Measurements from ENCODE around the gene TXLNG. TPM values are rescaled to one million over a fixed set of nuclear protein-coding genes. Genes with fewer than 3 reads are reported as not detected.

TXLNG gene
- total RNA-seq, 4 donors from 2014 or later = 7.0 to 10.8 (median 8.9) TPM

GRCh38 chrX:16834806-16835205 is 48.5 kb downstream of the TXLNG start:
- intact Hi-C loops (cut with DNase I; ENCODE audit: low total_unique reads) = no loop called here
- no peak for TF ChIP-seq POLR2A (IDR thresholded peaks at IDR 0.05)
- TF ChIP-seq CTCF (IDR thresholded peaks at IDR 0.05) = no peak
- WGBS, 2 donors = 85 to 89% methylated on average over 6 of the region's 6 CpGs
- DNase-seq (ENCODE audit: low spot score in 2 of 2) = no peak
- H3K4me3 ChIP-seq (ENCODE audit: low read depth, poor library complexity, severe bottlenecking) = no peak overlapping the region

- intact Hi-C loops (cut with DNase I; ENCODE audit: low total_unique reads) = no loop called here
Observed at GRCh38 chrX:16836371-16836770, 50.1 kb downstream of the TXLNG start.

GRCh38 chrX:16838202-16839066 is 52.2 kb downstream of the TXLNG start:
- intact Hi-C loops (cut with DNase I; ENCODE audit: low total_unique reads) = no loop called here

More at GRCh38 chrX:16836371-16836770, 50.1 kb downstream of the TXLNG start:
- no peak overlapping the region for H3K4me3 ChIP-seq (ENCODE audit: low read depth, poor library complexity, severe bottlenecking)
- WGBS, 2 donors = 79 to 87% methylated on average over 8 to 9 of the region's 9 CpGs
- no peak for DNase-seq (ENCODE audit: low spot score in 2 of 2)
- no peak for TF ChIP-seq CTCF (IDR thresholded peaks at IDR 0.05)
- no peak for TF ChIP-seq POLR2A (IDR thresholded peaks at IDR 0.05)

GRCh38 chrX:16839219-16839851 is 53.1 kb downstream of the TXLNG start:
- intact Hi-C loops (cut with DNase I; ENCODE audit: low total_unique reads) = no loop called here
- TF ChIP-seq POLR2A (IDR thresholded peaks at IDR 0.05) = no peak
- no peak for TF ChIP-seq CTCF (IDR thresholded peaks at IDR 0.05)
- 87 to 95% methylated on average over 5 of the region's 5 CpGs for WGBS, 2 donors
- H3K4me3 ChIP-seq (ENCODE audit: low read depth, poor library complexity, severe bottlenecking) = no peak overlapping the region
- DNase-seq (ENCODE audit: low spot score in 2 of 2) = no peak

More at GRCh38 chrX:16838202-16839066, 52.2 kb downstream of the TXLNG start:
- no peak overlapping the region for H3K4me3 ChIP-seq (ENCODE audit: low read depth, poor library complexity, severe bottlenecking)
- no peak for DNase-seq (ENCODE audit: low spot score in 2 of 2)
- 58 to 88% methylated on average over 8 to 11 of the region's 11 CpGs for WGBS, 2 donors
- no peak for TF ChIP-seq POLR2A (IDR thresholded peaks at IDR 0.05)
- no peak for TF ChIP-seq CTCF (IDR thresholded peaks at IDR 0.05)

GRCh38 chrX:16839852-16840460 is 53.7 kb downstream of the TXLNG start:
- WGBS, 2 donors = 73 to 83% methylated on average over 14 of the region's 14 CpGs
- no peak for TF ChIP-seq POLR2A (IDR thresholded peaks at IDR 0.05)
- no peak for TF ChIP-seq CTCF (IDR thresholded peaks at IDR 0.05)
- intact Hi-C loops (cut with DNase I; ENCODE audit: low total_unique reads) = no loop called here
- DNase-seq (ENCODE audit: low spot score in 2 of 2) = no peak
- H3K4me3 ChIP-seq (ENCODE audit: low read depth, poor library complexity, severe bottlenecking) = no peak overlapping the region

Measured in lower leg skin (tissue), 4 donors.